Cardiac ventricle fibroblast (primary cell): ENCODE results near the gene GGA3. TPM values are rescaled to one million over a fixed set of nuclear protein-coding genes. Genes with fewer than 3 reads are reported as not detected.

Source experiments
- total RNA-seq: library from RNA; depleted of rRNA; stranded (reverse); fragments of >200 nt; gene quantifications from 2 replicates; pipeline ENCODE4 v1.2.3, GENCODE V29; 2015

Gene GGA3, protein sequence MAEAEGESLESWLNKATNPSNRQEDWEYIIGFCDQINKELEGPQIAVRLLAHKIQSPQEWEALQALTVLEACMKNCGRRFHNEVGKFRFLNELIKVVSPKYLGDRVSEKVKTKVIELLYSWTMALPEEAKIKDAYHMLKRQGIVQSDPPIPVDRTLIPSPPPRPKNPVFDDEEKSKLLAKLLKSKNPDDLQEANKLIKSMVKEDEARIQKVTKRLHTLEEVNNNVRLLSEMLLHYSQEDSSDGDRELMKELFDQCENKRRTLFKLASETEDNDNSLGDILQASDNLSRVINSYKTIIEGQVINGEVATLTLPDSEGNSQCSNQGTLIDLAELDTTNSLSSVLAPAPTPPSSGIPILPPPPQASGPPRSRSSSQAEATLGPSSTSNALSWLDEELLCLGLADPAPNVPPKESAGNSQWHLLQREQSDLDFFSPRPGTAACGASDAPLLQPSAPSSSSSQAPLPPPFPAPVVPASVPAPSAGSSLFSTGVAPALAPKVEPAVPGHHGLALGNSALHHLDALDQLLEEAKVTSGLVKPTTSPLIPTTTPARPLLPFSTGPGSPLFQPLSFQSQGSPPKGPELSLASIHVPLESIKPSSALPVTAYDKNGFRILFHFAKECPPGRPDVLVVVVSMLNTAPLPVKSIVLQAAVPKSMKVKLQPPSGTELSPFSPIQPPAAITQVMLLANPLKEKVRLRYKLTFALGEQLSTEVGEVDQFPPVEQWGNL
- 11.9 and 23.0 TPM in 2 replicates for total RNA-seq

DNA sequence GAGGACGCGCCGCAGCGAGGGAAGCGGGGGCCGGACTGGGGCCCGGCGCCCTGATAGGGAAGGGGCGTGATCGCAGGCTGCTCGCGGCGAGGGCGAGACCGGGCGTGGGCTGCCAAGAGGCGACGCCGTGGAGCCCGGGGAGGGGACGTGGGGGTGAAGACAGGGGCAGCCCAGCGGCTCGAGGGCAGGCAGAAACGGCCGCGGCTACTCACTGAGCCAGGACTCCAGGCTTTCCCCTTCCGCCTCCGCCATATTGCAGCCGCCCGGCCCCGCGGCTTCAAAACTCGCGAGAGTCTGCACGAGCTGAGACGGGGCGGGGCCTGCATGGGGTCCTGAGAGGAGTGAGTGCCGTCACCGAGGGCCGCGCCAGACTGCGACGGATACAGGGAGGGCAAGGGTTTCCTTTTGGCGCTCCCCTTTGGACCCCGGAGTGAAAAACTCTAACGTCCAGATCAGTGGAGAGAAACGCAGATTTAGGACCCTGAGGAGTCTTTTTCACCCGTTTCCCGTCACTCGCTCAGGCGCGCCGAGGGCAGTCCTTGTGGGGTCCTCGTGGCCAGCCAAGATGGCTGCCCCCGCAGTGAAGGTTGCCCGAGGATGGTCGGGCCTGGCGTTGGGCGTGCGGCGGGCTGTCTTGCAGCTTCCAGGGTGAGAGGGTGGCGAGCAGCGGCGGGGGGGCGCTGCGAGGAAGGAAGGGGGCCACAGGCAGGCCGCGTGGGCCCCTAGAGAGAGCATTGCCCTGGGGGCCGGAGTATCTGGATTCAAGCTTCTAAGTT lies at the start of gene GGA3, which contains the start of gene MRPS7:
Gene GGA3 (minus strand): TSS at position 271 of the 776 bp plus-strand sequence. CDS start 19 bp downstream, at position 252.
Gene MRPS7 (plus strand): TSS at position 544 of the 776 bp plus-strand sequence. CDS start 22 bp downstream, at position 566.

DNA sequence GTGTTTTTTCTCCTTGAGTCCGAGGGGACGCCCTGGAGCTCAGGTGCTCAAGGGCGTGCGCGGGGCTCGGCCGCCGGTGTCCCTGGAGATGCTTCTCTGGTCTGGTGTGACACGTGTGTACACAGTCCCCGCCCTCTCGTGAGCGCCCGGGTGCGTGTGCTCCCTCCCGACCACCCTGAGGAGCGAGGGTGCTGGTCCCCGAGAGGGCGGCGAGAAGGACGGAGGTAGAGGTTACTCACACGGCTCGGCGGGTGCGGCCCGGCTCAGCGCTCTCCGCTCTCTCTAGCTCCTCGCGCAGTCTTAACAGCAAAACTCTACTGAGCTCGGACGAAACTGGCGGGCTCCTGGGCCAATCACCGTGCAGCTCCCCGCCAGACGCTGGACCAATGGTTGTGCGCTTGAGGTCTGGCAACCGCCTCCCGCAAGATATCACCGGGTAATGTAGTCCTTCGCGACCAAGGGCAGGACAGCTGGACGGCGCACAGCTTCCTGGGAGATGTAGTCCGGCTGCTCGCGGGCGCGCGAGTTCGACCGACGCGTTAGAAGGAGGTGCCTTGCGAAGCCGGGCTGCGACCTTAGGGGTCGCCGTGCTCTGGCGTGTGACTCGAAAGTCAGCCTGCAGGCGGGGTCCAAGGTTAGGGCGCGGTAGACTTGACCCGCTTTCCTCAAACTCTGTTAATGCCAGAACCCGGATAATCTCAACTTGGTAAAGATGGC lies 27.9 kb upstream of the GGA3 start, which contains the start of gene SLC25A19:
Gene SLC25A19 (minus strand): TSS at position 319 of the 717 bp plus-strand sequence. CDS start 2,669 bp downstream, outside the sequence.

DNA sequence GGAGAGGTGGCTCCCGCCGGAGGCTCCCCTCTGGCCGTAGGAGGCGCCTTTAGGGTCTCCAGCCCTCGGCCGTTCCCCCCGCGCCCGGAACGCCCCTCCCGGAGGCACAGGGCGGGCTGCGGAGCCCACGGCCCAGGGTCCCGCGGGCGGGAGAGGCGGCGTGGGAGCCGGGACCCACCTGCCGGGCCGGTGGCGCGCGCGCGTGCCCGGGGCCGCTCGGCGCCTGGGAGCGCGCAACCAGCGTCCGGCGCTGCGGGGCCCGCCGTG lies 9.5 kb upstream of the GGA3 start, which contains the start of gene MIF4GD:
Gene MIF4GD (minus strand): TSS at position 266 of the 267 bp plus-strand sequence. CDS start 1,036 bp downstream, outside the sequence.

DNA sequence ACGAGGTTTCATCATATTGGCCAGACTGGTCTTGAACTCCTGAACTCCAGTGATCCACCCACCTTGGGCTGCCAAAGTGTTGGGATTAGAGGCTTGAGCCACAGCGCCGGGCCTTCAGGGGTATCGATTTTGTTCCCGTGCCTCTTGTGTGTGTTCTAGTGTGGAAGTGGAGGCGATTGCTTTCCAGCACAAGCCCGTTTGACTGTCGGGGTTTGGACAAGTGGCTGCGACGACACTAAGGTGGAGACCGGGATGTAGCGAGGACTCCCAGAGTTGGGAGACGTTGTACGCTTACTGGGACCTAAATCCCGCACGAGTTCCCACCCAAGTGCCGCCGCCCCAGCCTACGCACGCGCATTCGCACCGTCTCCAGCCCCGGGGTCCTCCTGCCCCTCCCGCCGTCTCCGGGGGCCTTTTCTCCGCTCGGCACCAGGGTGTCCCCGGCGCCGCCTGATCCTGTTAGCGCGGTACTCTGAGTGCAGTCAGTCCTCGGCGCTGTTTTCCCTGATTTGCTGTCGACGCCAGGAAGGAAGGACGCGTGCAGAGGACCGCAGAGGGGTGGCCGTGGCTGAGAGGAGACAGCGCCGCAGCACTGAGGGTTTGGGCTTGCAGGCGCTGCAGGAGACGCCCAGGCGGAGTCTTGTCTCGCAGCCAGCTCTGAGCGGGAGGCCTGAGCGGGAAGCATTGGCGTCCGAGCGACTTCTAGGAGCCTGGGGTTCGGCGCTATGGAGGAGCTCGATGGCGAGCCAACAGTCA lies 56.2 kb downstream of the GGA3 start, which contains the start of gene NUP85:
Gene NUP85 (plus strand): TSS at position 643 of the 756 bp plus-strand sequence. CDS start 83 bp downstream, at position 726.

Other genes starting within 250 kb of the GGA3 start
- gene MRPL58, start 248.9 kb downstream of the GGA3 start, total RNA-seq, result 36.5 and 42.3 TPM in 2 replicates
- 236 and 284 TPM in 2 replicates for gene ATP5PD, start 214.6 kb downstream of the GGA3 start, total RNA-seq
- 18.2 and 20.5 TPM in 2 replicates for gene KCTD2, start 214.4 kb downstream of the GGA3 start, total RNA-seq
- 2.8 and 4.2 TPM in 2 replicates for gene SLC16A5, start 173.7 kb downstream of the GGA3 start, total RNA-seq
- gene ARMC7, start 151.6 kb downstream of the GGA3 start, total RNA-seq, result 3.8 and 3.9 TPM in 2 replicates
- 43.7 and 60.3 TPM in 2 replicates for gene NT5C, start 129.9 kb downstream of the GGA3 start, total RNA-seq
- 44.3 and 57.8 TPM in 2 replicates for gene JPT1, start 107.1 kb downstream of the GGA3 start, total RNA-seq
- 66.5 and 71.5 TPM in 2 replicates for gene SUMO2, start 78.6 kb downstream of the GGA3 start, total RNA-seq
- 14.9 and 15.1 TPM in 2 replicates for gene NUP85, start 55.9 kb downstream of the GGA3 start, total RNA-seq
- 31.1 and 37.8 TPM in 2 replicates for gene MRPS7, start 273 bp upstream of the GGA3 start, total RNA-seq
- 5.5 and 6.0 TPM in 2 replicates for gene MIF4GD, start 9.6 kb upstream of the GGA3 start, total RNA-seq
- 2.7 and 4.5 TPM in 2 replicates for gene SLC25A19, start 27.8 kb upstream of the GGA3 start, total RNA-seq
- 51.5 and 100 TPM in 2 replicates for gene GRB2, start 144.1 kb upstream of the GGA3 start, total RNA-seq
- gene TMEM94, start 195.0 kb upstream of the GGA3 start, total RNA-seq, result 32.3 and 51.9 TPM in 2 replicates